Esophagus mucosa (tissue), 1 donor: Measurements from ENCODE around the gene WDR72. TPM values are rescaled to one million over a fixed set of nuclear protein-coding genes. Genes with fewer than 3 reads are reported as not detected.
A peak's percentile ranks its signal among the peaks of the same experiment; 100 is the strongest.
"Not testable (repeated sequence)": the region's sequence is repeated elsewhere in the genome, so short reads cannot be mapped to it uniquely, and the experiment has no call there.

ENCODE experiments used
- ATAC-seq: fragments of 200-7000 bp; cut with Tn5 transposase; one replicate; pipeline ENCODE4 v1.9.1; 2020
- total RNA-seq: library from RNA; stranded (reverse); gene quantifications from one replicate; pipeline ENCODE4 v1.2.4, GENCODE V29; 2023
- donor health status: DM: yes; HTN: yes; CAD: no.

Gene WDR72
- total RNA-seq, result 0.76 TPM

GRCh38 chr15:53759411-53759931 is at the start of gene WDR72:
Gene WDR72, minus strand, starts transcription at chr15:53759663. Its CDS starts 26,514 bp downstream, at chr15:53733149.
- peak; percentile 31 for ATAC-seq

- ATAC-seq, result no peak
Measured at GRCh38 chr15:53808058-53808706, 48.7 kb upstream of the WDR72 start.

- no peak for ATAC-seq
Measured at GRCh38 chr15:53807501-53807900, 48.0 kb upstream of the WDR72 start.

- no peak for ATAC-seq
Measured at GRCh38 chr15:53802672-53803071, 43.2 kb upstream of the WDR72 start.

- no peak for ATAC-seq
Measured at GRCh38 chr15:53791581-53791980, 32.1 kb upstream of the WDR72 start.

- no peak for ATAC-seq
Measured at GRCh38 chr15:53789654-53790375, 30.4 kb upstream of the WDR72 start.

GRCh38 chr15:53786401-53786800 is 26.9 kb upstream of the WDR72 start:
- ATAC-seq, result no peak

GRCh38 chr15:53785241-53785640 is 25.8 kb upstream of the WDR72 start:
- not testable (repeated sequence) for ATAC-seq

- no peak for ATAC-seq
Measured at GRCh38 chr15:53762916-53763315, 3.5 kb upstream of the WDR72 start.

- no peak for ATAC-seq
Measured at GRCh38 chr15:53758412-53758811, 1.1 kb downstream of the WDR72 start.

- no peak for ATAC-seq
Measured at GRCh38 chr15:53757906-53758305, 1.6 kb downstream of the WDR72 start.

- ATAC-seq, result no peak
Measured at GRCh38 chr15:53753813-53754212, 5.7 kb downstream of the WDR72 start.

- ATAC-seq, result no peak
Measured at GRCh38 chr15:53752406-53752805, 7.1 kb downstream of the WDR72 start.

GRCh38 chr15:53747501-53748068 is 11.9 kb downstream of the WDR72 start:
- no peak for ATAC-seq

- ATAC-seq, result no peak
Measured at GRCh38 chr15:53746101-53746500, 13.4 kb downstream of the WDR72 start.

GRCh38 chr15:53739651-53740050 is 19.8 kb downstream of the WDR72 start:
- ATAC-seq, result no peak

- no peak for ATAC-seq
Measured at GRCh38 chr15:53739187-53739586, 20.3 kb downstream of the WDR72 start.

GRCh38 chr15:53721334-53722087 is 38.0 kb downstream of the WDR72 start:
- no peak for ATAC-seq

GRCh38 chr15:53716909-53717876 is 42.3 kb downstream of the WDR72 start:
- ATAC-seq, result no peak

GRCh38 chr15:53713218-53713617 is 46.2 kb downstream of the WDR72 start:
- ATAC-seq, result no peak

GRCh38 chr15:53710906-53711305 is 48.6 kb downstream of the WDR72 start:
- ATAC-seq, result no peak

- ATAC-seq, result no peak
Measured at GRCh38 chr15:53709821-53710220, 49.6 kb downstream of the WDR72 start.
